Activated CD4-positive, alpha-beta T cell treated with anti-CD3 and anti-CD28 coated beads, Interleukin-2, amount 10 ng/mL, durations not matched to agents 7 days and 5 days (primary cell): ENCODE results near the gene NOP56. TPM values are rescaled to one million over a fixed set of nuclear protein-coding genes. Genes with fewer than 3 reads are reported as not detected.

ENCODE experiments used
- CTCF ChIA-PET: fragments of 350-600 bp; sonication (Branson Sonifier 250); formaldehyde crosslinking; loops from one replicate; lab custom pipeline; 2021; ENCODE audit warnings: antibody characterized with exemption; lab: Charles Lee
- POLR2A ChIA-PET: fragments of 350-600 bp; sonication (Branson Sonifier 250); formaldehyde crosslinking; loops from one replicate; lab custom pipeline; 2021; ENCODE audit warnings: antibody characterized with exemption; lab: Charles Lee
- DNase-seq: peaks from one replicate; pipeline ENCODE4 v3.0.0-alpha.2; 2020
- H3K27ac Mint-ChIP-seq: one replicate; pipeline ENCODE4 v1.8.0; 2021; ENCODE audit warnings: mild to moderate bottlenecking, moderate library complexity, mixed read lengths
- H3K27me3 Mint-ChIP-seq: one replicate; pipeline ENCODE4 v1.8.0; 2021; ENCODE audit warnings: mixed read lengths
- H3K36me3 Mint-ChIP-seq: one replicate; pipeline ENCODE4 v1.8.0; 2021; ENCODE audit warnings: low read depth, mixed read lengths
- H3K4me1 Mint-ChIP-seq: one replicate; pipeline ENCODE4 v1.8.0; 2021; ENCODE audit warnings: mixed read lengths
- H3K4me3 Mint-ChIP-seq: one replicate; pipeline ENCODE4 v1.8.0; 2021; ENCODE audit warnings: mild to moderate bottlenecking, moderate library complexity, mixed read lengths
- H3K9me3 Mint-ChIP-seq: one replicate; pipeline ENCODE4 v1.8.0; 2021; ENCODE audit warnings: mixed read lengths
- total RNA-seq, 2 experiments: library from RNA; stranded (reverse); gene quantifications; one replicate each; pipeline ENCODE4 v1.2.3, GENCODE V29; 2021

Gene NOP56
- total RNA-seq, 2 experiments from 2014 or later = 382 to 387 TPM

DNA sequence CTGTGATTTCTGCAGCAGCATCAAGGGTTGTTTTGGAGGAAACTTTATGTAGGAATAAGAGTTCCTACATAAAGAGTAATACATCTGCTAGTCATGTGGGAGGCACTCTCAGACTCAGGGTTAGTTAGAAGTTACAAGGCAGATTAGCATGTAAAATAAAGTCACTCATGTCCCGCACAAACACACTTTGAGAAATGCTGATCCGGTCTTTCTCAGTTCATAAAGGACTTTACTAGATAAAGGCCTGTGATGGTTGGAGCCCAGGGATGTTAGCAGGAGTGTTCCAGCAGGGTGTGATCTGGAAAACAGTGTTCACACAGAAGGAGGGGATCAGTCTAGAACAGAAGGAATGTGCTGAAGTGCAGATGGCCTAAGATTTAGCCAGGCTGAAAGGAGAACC is 33.1 kb upstream of the NOP56 start:
- CTCF ChIA-PET = no interaction called here
- no peaks in the 10 kb centered on the region for H3K9me3 Mint-ChIP-seq
- H3K27ac Mint-ChIP-seq = no peak overlapping the region
- H3K36me3 Mint-ChIP-seq = no peaks in the 10 kb centered on the region
- no peak for DNase-seq
- H3K27me3 Mint-ChIP-seq = peaks cover 14% of the 10 kb centered on the region
- no peak overlapping the region for H3K4me3 Mint-ChIP-seq
- no peaks in the 10 kb centered on the region for H3K4me1 Mint-ChIP-seq
- POLR2A ChIA-PET = no interaction called here

DNA sequence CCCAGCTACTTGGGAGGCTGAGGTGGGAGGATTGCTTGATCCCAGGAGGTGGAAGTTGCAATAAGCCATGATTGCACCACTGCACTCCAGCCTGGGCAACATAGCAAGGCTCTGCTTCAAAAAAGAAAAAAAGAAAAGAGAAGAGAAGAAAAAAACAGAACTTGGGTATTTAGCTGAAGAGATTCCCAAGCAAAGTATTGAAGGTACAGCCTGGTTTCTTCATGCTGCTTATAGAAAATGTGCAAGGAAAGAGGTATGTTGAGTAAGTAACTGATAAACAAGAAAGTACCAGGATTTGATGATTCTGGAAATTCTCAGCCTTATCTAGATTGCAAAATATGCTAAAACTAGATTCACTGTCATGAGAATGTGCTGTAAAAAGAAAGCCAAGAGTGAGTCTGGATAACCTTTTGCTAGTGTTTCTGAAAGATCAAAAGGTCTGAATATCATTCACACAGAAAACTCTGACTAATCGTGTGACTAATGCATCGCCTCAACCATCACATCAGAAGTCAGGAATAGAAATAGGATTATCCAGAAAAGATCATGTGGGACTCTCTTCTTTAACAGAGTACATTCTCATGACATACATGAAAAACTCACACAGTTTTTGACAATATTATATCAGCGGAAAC is 32.4 kb upstream of the NOP56 start:
- peaks cover 15% of the 10 kb centered on the region for H3K27me3 Mint-ChIP-seq
- DNase-seq = no peak
- CTCF ChIA-PET = no interaction called here
- no peaks in the 10 kb centered on the region for H3K9me3 Mint-ChIP-seq
- H3K4me3 Mint-ChIP-seq = no peak overlapping the region
- no peaks in the 10 kb centered on the region for H3K36me3 Mint-ChIP-seq
- POLR2A ChIA-PET = no interaction called here
- H3K4me1 Mint-ChIP-seq = no peaks in the 10 kb centered on the region
- no peak overlapping the region for H3K27ac Mint-ChIP-seq

DNA sequence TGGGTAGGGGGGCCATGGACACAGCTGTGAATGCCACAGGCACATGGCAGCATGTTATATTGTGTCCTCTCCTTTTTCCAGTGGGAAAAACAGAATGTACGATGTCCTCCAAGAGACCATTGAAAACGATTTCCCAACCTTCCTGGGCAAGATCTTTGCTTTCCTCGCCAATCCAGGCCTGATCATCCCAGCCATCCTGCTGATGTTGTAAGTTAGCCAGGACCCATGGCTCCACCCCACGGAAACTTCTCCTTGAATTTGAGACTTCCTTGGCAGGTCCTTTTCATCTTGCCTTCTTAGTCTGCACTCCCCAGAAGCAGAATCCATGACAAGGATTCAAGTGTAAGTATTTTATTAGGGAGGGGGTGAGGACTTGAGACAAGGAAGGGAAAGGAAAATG is 28.2 kb upstream of the NOP56 start:
- Mint-ChIP-seq H3K27ac (no peak overlapping the region), H3K9me3 (no peaks in the 10 kb centered on the region), H3K4me3 (no peak overlapping the region), H3K27me3 (peaks cover 10% of the 10 kb centered on the region), H3K4me1 (no peaks in the 10 kb centered on the region), H3K36me3 (no peaks in the 10 kb centered on the region)
- ChIA-PET POLR2A (no interaction called here), CTCF (no interaction called here)
- DNase-seq = no peak

DNA sequence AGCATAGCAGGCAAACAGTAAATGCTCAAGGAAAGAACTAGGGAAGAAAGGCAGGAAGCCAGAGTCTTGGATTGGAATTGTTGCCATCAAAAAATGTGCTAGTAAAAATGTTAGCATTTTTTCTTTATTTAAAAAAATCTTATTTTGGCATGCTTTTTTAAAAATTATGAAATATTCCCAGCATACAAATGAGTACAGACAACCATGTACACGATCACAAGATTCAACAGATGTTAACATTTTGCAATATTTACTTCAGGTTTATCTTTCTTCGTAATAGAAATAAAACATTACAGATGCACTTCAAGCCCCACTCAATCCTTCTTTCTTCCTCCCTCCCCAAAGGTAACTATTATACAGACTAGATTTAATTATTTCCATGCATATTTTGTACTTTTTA is 27.4 kb upstream of the NOP56 start:
- CTCF ChIA-PET = no interaction called here
- no peaks in the 10 kb centered on the region for H3K36me3 Mint-ChIP-seq
- no peak overlapping the region for H3K4me3 Mint-ChIP-seq

DNA sequence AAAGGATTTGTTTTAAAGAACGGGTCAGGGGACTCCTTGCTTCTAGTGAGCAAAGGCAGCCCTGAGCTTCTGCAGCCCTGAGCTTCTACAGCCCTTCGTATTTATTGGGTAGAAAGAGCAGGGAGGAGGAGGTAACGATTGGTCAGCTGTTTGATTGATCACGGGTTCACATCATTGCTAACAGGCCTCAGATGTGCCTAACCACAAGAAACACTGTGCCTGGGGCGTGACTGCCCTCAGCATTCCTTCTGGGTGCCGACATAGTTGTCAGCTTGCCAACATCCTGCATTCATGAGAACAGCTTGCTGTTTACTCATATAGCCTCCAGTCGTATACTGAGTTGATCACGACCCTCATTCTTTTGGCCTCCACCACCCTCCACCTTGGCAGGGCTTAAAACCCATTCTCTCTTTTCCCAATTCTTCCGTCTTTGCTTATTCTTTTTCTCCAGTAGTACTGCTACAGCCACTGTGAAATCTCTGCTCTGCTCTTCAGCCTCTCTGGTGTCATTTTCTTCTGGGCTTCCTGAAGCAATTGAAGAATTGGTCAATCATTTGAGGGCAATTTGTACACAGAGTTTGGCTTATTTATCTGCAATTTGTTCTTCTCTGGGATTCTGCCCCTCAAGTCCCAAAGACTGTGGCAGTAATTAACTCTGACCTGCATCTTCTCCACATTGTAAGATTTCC is 25.4 kb upstream of the NOP56 start:
- Mint-ChIP-seq H3K4me1 (no peaks in the 10 kb centered on the region), H3K4me3 (no peak overlapping the region), H3K9me3 (no peaks in the 10 kb centered on the region), H3K27ac (no peak overlapping the region), H3K36me3 (no peaks in the 10 kb centered on the region), H3K27me3 (peaks cover 20% of the 10 kb centered on the region)
- DNase-seq = no peak
- POLR2A ChIA-PET = no interaction called here
- CTCF ChIA-PET = no interaction called here

More for the DNA sequence above, 27.4 kb upstream of the NOP56 start:
- POLR2A ChIA-PET = no interaction called here
- Mint-ChIP-seq H3K27ac (no peak overlapping the region), H3K27me3 (peaks cover 4% of the 10 kb centered on the region), H3K4me1 (no peaks in the 10 kb centered on the region), H3K9me3 (no peaks in the 10 kb centered on the region)
- no peak for DNase-seq

GRCh38 chr20:2631228-2631627 is 21.2 kb upstream of the NOP56 start:
- Mint-ChIP-seq H3K27ac (no peak overlapping the region), H3K4me3 (no peak overlapping the region), H3K36me3 (no peaks in the 10 kb centered on the region), H3K27me3 (peaks cover 28% of the 10 kb centered on the region), H3K4me1 (no peaks in the 10 kb centered on the region), H3K9me3 (no peaks in the 10 kb centered on the region)
- no peak for DNase-seq
- ChIA-PET POLR2A (no interaction called here), CTCF (interaction anchor here (0.9 to 1.3 kb wide), 2 partner anchors 10 to 13 kb away, joined by 3 read pairs; no protein-coding TSS in a partner anchor)

GRCh38 chr20:2633381-2633780 is 19.1 kb upstream of the NOP56 start:
- no peaks in the 10 kb centered on the region for H3K9me3 Mint-ChIP-seq
- peaks cover 4% of the 10 kb centered on the region for H3K4me1 Mint-ChIP-seq
- no peak overlapping the region for H3K27ac Mint-ChIP-seq
- ChIA-PET CTCF (interaction anchor here (0.8 kb wide), 1 partner anchor 111 kb away, joined by 3 read pairs; no protein-coding TSS in a partner anchor), POLR2A (no interaction called here)
- no peak for DNase-seq
- H3K4me3 Mint-ChIP-seq = no peak overlapping the region
- H3K36me3 Mint-ChIP-seq = no peaks in the 10 kb centered on the region
- peaks cover 32% of the 10 kb centered on the region for H3K27me3 Mint-ChIP-seq

DNA sequence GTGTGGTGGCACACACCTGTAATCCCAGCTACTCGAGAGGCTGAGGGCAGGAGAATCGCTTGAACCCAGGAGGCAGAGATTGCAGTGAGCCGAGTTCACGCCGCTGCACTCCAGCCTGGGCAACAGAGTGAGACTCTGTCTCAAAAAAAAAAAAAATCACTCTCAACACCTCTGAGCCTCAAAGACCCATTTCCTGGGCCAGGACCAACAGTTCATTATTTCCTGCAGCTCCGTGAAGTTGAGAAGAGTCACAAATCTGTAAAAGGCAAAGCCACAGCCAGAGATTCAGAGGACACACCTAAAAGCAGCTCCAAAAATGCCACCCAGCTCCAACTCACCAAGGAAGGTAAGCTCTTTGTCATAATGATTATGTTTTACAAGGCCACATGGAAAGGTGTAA is 15.2 kb upstream of the NOP56 start:
- POLR2A ChIA-PET = no interaction called here
- CTCF ChIA-PET = interaction anchor here (3.3 kb wide), 1 partner anchor 9 kb away, joined by 7 read pairs; no protein-coding TSS in a partner anchor
- Mint-ChIP-seq H3K27me3 (peaks cover 16% of the 10 kb centered on the region), H3K4me3 (no peak overlapping the region), H3K27ac (peak overlapping the region; percentile 71), H3K9me3 (no peaks in the 10 kb centered on the region), H3K4me1 (peaks cover 4% of the 10 kb centered on the region), H3K36me3 (no peaks in the 10 kb centered on the region)
- no peak for DNase-seq

DNA sequence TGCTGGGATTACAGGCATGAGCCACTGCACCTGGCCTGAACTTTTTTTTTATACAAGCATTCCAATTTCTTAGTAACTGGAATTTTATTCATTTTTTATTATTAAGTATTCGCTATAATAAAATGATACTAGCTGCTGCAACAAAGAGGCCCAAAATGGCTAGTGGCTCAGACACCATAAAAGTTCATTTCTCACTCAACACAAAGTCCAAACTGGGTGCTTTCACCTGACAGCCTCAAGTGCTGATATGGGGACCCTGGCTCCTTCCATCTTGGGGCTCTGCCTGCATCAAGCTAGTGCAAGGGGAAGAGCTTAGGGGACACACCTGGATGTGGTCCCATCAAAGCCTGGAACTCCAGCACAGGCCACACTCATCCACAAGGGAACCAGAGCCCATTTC is 12.2 kb upstream of the NOP56 start:
- H3K36me3 Mint-ChIP-seq = no peaks in the 10 kb centered on the region
- DNase-seq = no peak
- H3K4me3 Mint-ChIP-seq = no peak overlapping the region
- no peaks in the 10 kb centered on the region for H3K9me3 Mint-ChIP-seq
- H3K27ac Mint-ChIP-seq = no peak overlapping the region
- POLR2A ChIA-PET = no interaction called here
- peaks cover 4% of the 10 kb centered on the region for H3K27me3 Mint-ChIP-seq
- H3K4me1 Mint-ChIP-seq = peaks cover 4% of the 10 kb centered on the region
- CTCF ChIA-PET = no interaction called here

GRCh38 chr20:2640899-2641298 is 11.5 kb upstream of the NOP56 start:
- H3K36me3 Mint-ChIP-seq = no peaks in the 10 kb centered on the region
- H3K27me3 Mint-ChIP-seq = peaks cover 4% of the 10 kb centered on the region
- peaks cover 4% of the 10 kb centered on the region for H3K4me1 Mint-ChIP-seq
- H3K4me3 Mint-ChIP-seq = no peak overlapping the region
- POLR2A ChIA-PET = no interaction called here
- CTCF ChIA-PET = no interaction called here
- DNase-seq = no peak
- no peak overlapping the region for H3K27ac Mint-ChIP-seq
- no peaks in the 10 kb centered on the region for H3K9me3 Mint-ChIP-seq

- Mint-ChIP-seq H3K27me3 (no peaks in the 10 kb centered on the region), H3K9me3 (no peaks in the 10 kb centered on the region), H3K27ac (no peak overlapping the region), H3K36me3 (no peaks in the 10 kb centered on the region), H3K4me3 (no peak overlapping the region), H3K4me1 (peaks cover 8% of the 10 kb centered on the region)
- DNase-seq = no peak
- CTCF ChIA-PET = interaction anchor here (1.0 kb wide), 1 partner anchor 12 kb away, joined by 3 read pairs; no protein-coding TSS in a partner anchor
- POLR2A ChIA-PET = no interaction called here
These were observed 8.7 kb upstream of the NOP56 start for GRCh38 chr20:2643708-2644107.

DNA sequence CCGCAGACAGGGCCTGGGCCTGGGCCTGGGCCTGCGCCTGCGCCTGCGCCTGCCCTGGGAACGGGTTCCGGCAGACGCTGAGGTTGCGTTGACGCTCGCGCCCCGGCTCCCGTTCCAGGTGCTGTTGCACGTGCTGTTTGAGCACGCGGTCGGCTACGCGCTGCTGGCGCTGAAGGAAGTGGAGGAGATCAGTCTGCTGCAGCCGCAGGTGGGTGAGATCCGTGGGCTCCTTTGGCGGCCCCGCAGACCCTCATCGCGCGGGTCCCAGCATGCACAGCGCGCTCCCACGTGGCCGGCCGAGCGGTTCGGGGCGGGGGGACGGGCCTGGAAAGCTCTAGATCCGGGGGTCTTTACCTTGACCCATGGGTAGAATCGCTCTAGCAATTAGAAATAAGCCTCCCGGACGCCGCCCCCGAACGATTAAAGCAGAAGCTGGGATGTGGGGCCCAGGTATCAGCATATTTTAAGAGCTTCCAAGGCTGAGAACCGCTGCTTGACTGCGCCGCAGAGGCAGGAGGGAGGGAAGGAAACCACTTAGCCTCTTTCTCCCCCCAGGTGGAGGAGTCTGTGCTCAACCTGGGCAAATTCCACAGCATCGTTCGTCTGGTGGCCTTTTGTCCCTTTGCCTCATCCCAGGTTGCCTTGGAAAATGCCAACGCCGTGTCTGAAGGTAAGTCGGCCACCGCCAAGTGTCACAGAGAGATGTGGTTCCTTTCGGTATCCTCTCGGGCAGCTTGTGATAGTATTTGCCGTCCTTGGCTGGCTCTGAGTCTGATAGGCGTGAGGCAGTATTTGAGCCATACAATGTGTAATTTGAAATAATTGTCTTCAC is 508 bp downstream of the NOP56 start:
- peaks cover 53% of the 10 kb centered on the region for H3K4me1 Mint-ChIP-seq
- H3K36me3 Mint-ChIP-seq = peaks cover 46% of the 10 kb centered on the region
- peak overlapping the region; percentile 87 for H3K27ac Mint-ChIP-seq
- no peaks in the 10 kb centered on the region for H3K9me3 Mint-ChIP-seq
- H3K4me3 Mint-ChIP-seq = peak overlapping the region; percentile 81
- H3K27me3 Mint-ChIP-seq = no peaks in the 10 kb centered on the region
- ChIA-PET POLR2A (interaction anchor here (0.9 to 1.9 kb wide), 4 partner anchors 11 to 183 kb away, joined by 3 to 7 read pairs (median 4); partner anchors contain the start of genes IDH3B and SNRPB), CTCF (interaction anchor here (0.8 to 4.9 kb wide), 4 partner anchors 11 to 133 kb away, joined by 3 to 22 read pairs (median 6); partner anchors contain the start of gene IDH3B)
- peak; percentile 18 for DNase-seq
